Activated CD4-positive, alpha-beta T cell treated with anti-CD3 and anti-CD28 coated beads for 36 hours (primary cell): ENCODE results near the gene RNF5. TPM values are rescaled to one million over a fixed set of nuclear protein-coding genes. Genes with fewer than 3 reads are reported as not detected.
"Not testable (repeated sequence)": the region's sequence is repeated elsewhere in the genome, so short reads cannot be mapped to it uniquely, and the experiment has no call there.

Experiments
- ATAC-seq: fragments of 200-7000 bp; cut with Tn5 transposase; one replicate; pipeline ENCODE4 v1.10.0; 2021; ENCODE audit warnings: mild to moderate bottlenecking, moderate library complexity
- CTCF ChIA-PET: fragments of 350-600 bp; sonication (Branson Sonifier 250); formaldehyde crosslinking; loops from one replicate; lab custom pipeline; 2021; ENCODE audit warnings: antibody characterized with exemption; lab: Charles Lee
- POLR2A ChIA-PET: fragments of 350-600 bp; sonication (Branson Sonifier 250); formaldehyde crosslinking; loops from one replicate; lab custom pipeline; 2021; ENCODE audit warnings: antibody characterized with exemption, inconsistent platforms; lab: Charles Lee
- DNase-seq: peaks from one replicate; pipeline ENCODE4 v3.0.0-alpha.2; 2020
- H3K27ac Mint-ChIP-seq: one replicate; pipeline ENCODE4 v1.8.0; 2021; ENCODE audit warnings: mixed read lengths
- H3K27me3 Mint-ChIP-seq: one replicate; pipeline ENCODE4 v1.8.0; 2021; ENCODE audit warnings: mixed read lengths
- H3K36me3 Mint-ChIP-seq: one replicate; pipeline ENCODE4 v1.8.0; 2021; ENCODE audit warnings: low read depth, mixed read lengths
- H3K4me1 Mint-ChIP-seq: one replicate; pipeline ENCODE4 v1.8.0; 2021; ENCODE audit warnings: mixed read lengths
- H3K4me3 Mint-ChIP-seq: one replicate; pipeline ENCODE4 v1.8.0; 2021; ENCODE audit warnings: mild to moderate bottlenecking, moderate library complexity, mixed read lengths
- H3K9me3 Mint-ChIP-seq: one replicate; pipeline ENCODE4 v1.8.0; 2021; ENCODE audit warnings: low read depth, mixed read lengths
- intact Hi-C, 2 experiments: fragments of 100-400 bp; cut with DNase I in 1 of 2; cut with micrococcal nuclease in 1 of 2; formaldehyde crosslinking; loops; one replicate each; pipeline versions ENCODE4 v1.14.2 to v1.15.1; 2022 to 2024; cut with DNase I, micrococcal nuclease
- total RNA-seq, 2 experiments: library from RNA; stranded (reverse); gene quantifications; one replicate each; pipeline ENCODE4 v1.2.3, GENCODE V29; 2021

Gene RNF5
- total RNA-seq, 2 experiments from 2014 or later: 51.7 to 65.6 TPM

DNA sequence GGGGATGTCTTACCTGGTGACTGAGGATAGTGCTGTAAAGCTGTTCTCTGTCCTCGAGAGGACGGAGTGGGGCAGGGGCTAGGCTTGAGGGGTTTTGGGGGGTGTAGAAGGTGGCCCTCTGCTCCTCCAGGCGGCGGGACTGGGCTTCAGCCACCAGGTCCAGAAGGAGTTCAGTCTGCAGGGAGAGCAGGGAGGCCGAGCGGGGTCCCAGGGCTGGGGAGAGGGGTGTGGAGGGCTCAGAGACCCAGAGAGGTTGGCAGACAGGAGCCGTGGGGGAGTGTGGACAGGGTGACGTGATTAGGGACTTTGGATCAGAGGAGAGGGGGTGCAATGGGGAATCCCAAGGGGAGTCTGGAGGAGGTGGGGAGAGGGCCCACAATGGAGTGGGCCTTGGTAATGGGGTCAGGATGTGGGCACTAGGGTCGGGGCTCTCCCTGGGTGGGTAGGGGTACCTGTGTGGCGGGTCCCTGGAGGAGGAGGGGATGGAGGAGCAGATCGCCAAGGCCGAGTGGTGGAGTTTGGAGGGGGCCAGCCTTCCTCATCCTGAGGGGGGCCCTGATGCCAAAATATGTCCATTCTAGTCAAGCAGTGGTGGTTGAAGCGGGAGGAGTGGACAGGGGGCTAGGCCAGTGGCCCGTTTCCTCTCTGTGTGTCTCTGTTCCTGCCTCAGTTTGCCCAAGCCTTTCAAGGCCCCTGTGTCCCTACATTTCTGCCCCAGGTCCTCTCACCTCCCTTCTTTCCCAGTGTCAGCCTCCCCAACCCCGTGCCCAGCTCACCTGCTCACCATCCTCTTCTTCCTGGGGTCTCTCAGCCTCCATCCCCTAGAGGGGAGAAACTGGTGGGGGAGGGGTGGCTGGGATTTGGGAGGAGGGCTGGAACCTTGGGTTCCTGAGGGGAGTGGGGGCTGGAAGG lies 13.7 kb downstream of the RNF5 start:
- peak; percentile 47 for DNase-seq

DNA sequence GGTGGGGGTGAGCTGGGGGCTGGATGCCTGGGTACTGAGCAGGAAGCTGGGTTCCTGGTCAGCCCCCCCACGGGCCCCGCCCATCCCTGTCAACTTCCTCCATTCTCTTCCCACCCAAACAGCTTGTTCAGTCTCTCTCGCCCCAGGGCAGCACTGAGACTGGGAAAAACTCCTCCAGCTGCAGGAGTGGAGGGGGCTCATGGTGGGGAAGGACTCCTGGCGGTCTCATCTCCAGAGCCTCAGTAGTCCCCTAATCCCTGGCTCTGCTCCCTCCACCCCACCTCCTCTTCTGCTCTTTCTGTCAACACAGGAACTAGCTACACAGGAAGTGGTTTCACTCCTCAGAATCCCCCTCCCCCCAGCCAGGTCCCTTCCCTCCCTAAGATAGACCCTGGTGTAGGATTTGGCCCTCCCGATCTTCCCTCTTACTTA lies 14.4 kb downstream of the RNF5 start, which contains the start of gene GPSM3:
Gene GPSM3, minus strand, starts transcription at position 36 of the 432 bp plus-strand sequence. CDS start 130 bp downstream, outside the sequence.
- POLR2A ChIA-PET: interaction anchor here (2.6 kb wide), 1 partner anchor 10 kb away, joined by 9 read pairs; no protein-coding TSS in a partner anchor
- Mint-ChIP-seq H3K27me3 (no peaks in the 10 kb centered on the region), H3K9me3 (no peaks in the 10 kb centered on the region), H3K4me1 (peaks cover 49% of the 10 kb centered on the region), H3K4me3 (peak within 1 kb of the TSS; percentile 95), H3K27ac (peak within 1 kb of the TSS; percentile 96), H3K36me3 (peaks cover 24% of the 10 kb centered on the region)
- intact Hi-C loops: loop anchor here (10.0 kb wide), 3 partner anchors 218 to 1222 kb away; partner anchors contain the start of genes CUTA (in 1 of the 2), DXO (in 1 of the 2) and PHF1 (in 1 of the 2)
- no peak for ATAC-seq
- DNase-seq: peak; percentile 69
- CTCF ChIA-PET: interaction anchor here (0.6 to 1.6 kb wide), 5 partner anchors 13 to 703 kb away, joined by 3 to 5 read pairs (median 4); partner anchors contain the start of genes FKBPL and PRRT1

More for the DNA sequence above, 13.7 kb downstream of the RNF5 start:
- Mint-ChIP-seq H3K27ac (peak overlapping the region; percentile 96), H3K4me3 (peak overlapping the region; percentile 95), H3K4me1 (peaks cover 54% of the 10 kb centered on the region), H3K27me3 (no peaks in the 10 kb centered on the region), H3K36me3 (peaks cover 31% of the 10 kb centered on the region), H3K9me3 (no peaks in the 10 kb centered on the region)
- intact Hi-C loops: loop anchor here (10.0 kb wide), 3 partner anchors 217 to 1223 kb away; partner anchors contain the start of genes CUTA (in 1 of the 2), DXO (in 1 of the 2) and PHF1 (in 1 of the 2)
- ChIA-PET POLR2A (interaction anchor here (1.0 to 2.6 kb wide), 2 partner anchors 9 to 64 kb away, joined by 4 to 9 read pairs; partner anchors contain the start of gene ATF6B), CTCF (interaction anchor here (0.9 to 1.6 kb wide), 4 partner anchors 13 to 62 kb away, joined by 3 to 5 read pairs (median 4); partner anchors contain the start of genes FKBPL and PRRT1)
- ATAC-seq: no peak

DNA sequence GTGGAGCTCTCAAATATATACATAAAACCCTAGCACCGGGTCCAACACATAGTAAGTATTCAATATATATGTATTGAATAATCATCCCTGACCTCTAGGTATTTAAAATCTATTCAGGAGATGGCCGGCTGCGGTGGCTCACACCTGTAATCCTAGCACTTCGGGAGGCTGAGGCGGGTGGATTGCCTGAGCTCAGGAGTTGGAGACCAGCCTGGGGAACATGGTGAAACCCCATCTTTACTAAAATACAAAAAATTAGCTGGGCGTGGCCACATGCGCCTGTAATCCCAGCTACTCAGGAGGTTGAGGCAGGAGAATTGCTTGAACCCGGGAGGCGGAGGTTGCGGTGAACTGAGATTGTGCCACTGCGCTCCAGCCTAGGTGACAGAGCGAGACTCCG lies 14.9 kb downstream of the RNF5 start:
- Mint-ChIP-seq H3K4me3 (peak overlapping the region; percentile 95), H3K36me3 (peaks cover 20% of the 10 kb centered on the region), H3K27ac (peak overlapping the region; percentile 96), H3K4me1 (peaks cover 44% of the 10 kb centered on the region)
- not testable (repeated sequence) for H3K9me3 Mint-ChIP-seq, ATAC-seq, H3K27me3 Mint-ChIP-seq, DNase-seq
- POLR2A ChIA-PET: interaction anchor here (2.6 kb wide), 1 partner anchor 10 kb away, joined by 9 read pairs; no protein-coding TSS in a partner anchor
- intact Hi-C loops: loop anchor here (10.0 kb wide), 3 partner anchors 218 to 1222 kb away; partner anchors contain the start of genes CUTA (in 1 of the 2), DXO (in 1 of the 2) and PHF1 (in 1 of the 2)
- CTCF ChIA-PET: interaction anchor here (0.6 to 1.6 kb wide), 6 partner anchors 13 to 704 kb away, joined by 3 to 5 read pairs (median 4); partner anchors contain the start of genes FKBPL and PRRT1

DNA sequence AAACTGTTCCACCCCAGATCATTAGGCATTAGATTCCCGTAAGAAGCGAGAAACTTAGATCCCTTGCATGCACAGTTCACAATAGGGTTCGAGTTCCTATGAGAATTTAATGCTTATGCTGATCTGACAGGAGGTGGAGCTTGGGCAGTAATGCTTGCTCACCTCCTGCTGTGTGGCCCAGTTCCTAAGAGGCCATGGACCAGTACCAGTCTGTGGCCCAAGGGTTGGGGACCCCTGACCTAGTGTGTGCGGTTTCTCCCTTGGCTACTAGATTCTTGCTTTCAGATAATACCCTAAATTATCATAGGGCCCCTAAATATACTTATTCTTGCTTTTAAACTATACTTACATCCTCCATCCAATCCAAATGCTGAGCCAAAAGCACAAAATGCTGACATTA lies 16.2 kb downstream of the RNF5 start:
- no peaks in the 10 kb centered on the region for H3K9me3 Mint-ChIP-seq
- peak overlapping the region; percentile 94 for H3K4me3 Mint-ChIP-seq
- H3K27me3 Mint-ChIP-seq: no peaks in the 10 kb centered on the region
- CTCF ChIA-PET: interaction anchor here (0.6 to 1.9 kb wide), 2 partner anchors 45 to 619 kb away, joined by 3 to 6 read pairs; partner anchors contain the start of gene TNF
- peaks cover 32% of the 10 kb centered on the region for H3K4me1 Mint-ChIP-seq
- H3K27ac Mint-ChIP-seq: peak overlapping the region; percentile 90
- intact Hi-C loops: loop anchor here (2.0 to 10.0 kb wide), 5 partner anchors 220 to 1220 kb away; partner anchors contain the start of genes CUTA (in 1 of the 2), DXO (in 1 of the 2), EHMT2 (in 1 of the 2) and HSPA1B (in 1 of the 2)
- H3K36me3 Mint-ChIP-seq: peaks cover 8% of the 10 kb centered on the region
- no peak for DNase-seq
- no peak for ATAC-seq
- POLR2A ChIA-PET: no interaction called here

DNA sequence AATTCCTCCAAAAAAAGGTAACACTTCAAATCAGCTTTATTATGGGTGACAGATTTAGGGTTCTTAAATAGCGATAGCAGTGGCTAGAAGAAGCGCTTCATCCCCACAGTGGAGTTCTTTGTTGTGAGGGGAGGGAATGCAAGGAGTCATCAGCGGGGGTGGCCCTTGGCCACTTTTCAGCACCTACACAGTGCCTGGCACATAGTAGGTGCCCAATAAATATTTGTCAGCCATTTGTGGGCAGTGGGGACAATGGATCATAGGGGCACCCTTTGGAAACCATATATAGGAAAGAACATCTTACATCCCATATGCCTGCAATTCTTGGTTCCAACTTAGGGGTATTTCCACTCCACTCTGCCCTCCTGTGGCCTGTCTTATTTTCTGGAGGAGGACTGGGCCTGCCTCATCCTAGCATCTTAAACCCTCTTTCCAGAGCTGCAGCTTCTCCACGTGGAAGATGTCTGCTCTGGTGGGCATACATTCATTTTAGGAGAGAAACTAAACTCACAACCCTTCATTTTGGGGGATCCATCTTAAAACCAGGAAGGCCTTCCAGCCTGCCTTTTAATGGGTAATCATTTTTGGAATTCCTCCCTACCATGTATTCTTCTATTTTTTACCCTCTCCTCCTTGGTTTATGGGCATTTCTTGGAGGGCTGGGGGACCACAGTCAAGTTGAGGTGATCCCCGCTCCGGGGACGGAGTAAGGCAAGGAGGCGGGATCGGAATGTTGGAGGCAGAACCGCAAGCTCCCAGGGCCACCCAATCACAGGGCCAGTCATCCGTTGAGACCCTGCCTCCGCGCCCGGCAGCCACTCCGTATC lies 16.8 kb downstream of the RNF5 start:
- H3K27me3 Mint-ChIP-seq: no peaks in the 10 kb centered on the region
- intact Hi-C loops: loop anchor here (1.0 to 10.0 kb wide), 21 partner anchors 17 to 1220 kb away; partner anchors contain the start of genes DXO (in 2 of the 2), FKBPL (in 2 of the 2), RNF5 (in 2 of the 2) and BAG6 (in 1 of the 2)
- H3K4me1 Mint-ChIP-seq: peaks cover 32% of the 10 kb centered on the region
- peak; percentile 62 for DNase-seq
- H3K36me3 Mint-ChIP-seq: peaks cover 7% of the 10 kb centered on the region
- H3K27ac Mint-ChIP-seq: peak overlapping the region; percentile 90
- no peak for ATAC-seq
- ChIA-PET POLR2A (interaction anchor here (0.6 to 1.5 kb wide), 11 partner anchors 12 to 1365 kb away, joined by 3 to 8 read pairs (median 5); partner anchors contain the start of genes AGPAT1, ATF6B, DDX39B and GPANK1), CTCF (interaction anchor here (0.6 to 1.9 kb wide), 11 partner anchors 11 to 645 kb away, joined by 3 to 7 read pairs (median 4); partner anchors contain the start of genes AGPAT1, ATF6B and FKBPL)
- no peaks in the 10 kb centered on the region for H3K9me3 Mint-ChIP-seq
- peak overlapping the region; percentile 94 for H3K4me3 Mint-ChIP-seq

DNA sequence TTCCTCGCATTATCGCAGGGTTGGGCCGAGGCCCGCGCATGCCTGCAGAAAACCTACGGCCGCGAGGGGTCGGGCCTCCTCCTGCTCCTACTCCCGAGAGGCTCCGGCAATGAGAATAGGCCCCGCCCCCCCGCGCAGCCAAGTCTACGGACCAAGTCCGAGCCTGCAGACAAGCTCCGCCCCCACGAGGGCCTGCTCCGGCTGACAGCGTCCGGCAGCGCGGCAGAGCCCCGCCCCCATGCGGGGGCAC lies 17.4 kb downstream of the RNF5 start:
- POLR2A ChIA-PET: interaction anchor here (0.6 to 1.5 kb wide), 11 partner anchors 13 to 1366 kb away, joined by 3 to 8 read pairs (median 5); partner anchors contain the start of genes AGPAT1, ATF6B, DDX39B and GPANK1
- Mint-ChIP-seq H3K36me3 (peaks cover 7% of the 10 kb centered on the region), H3K4me3 (peak overlapping the region; percentile 94), H3K4me1 (peaks cover 32% of the 10 kb centered on the region), H3K27me3 (no peaks in the 10 kb centered on the region), H3K27ac (peak overlapping the region; percentile 90), H3K9me3 (no peaks in the 10 kb centered on the region)
- ATAC-seq (peak; percentile 90), DNase-seq (peak; percentile 100)
- intact Hi-C loops: loop anchor here (1.0 to 10.0 kb wide), 21 partner anchors 17 to 1219 kb away; partner anchors contain the start of genes DXO (in 2 of the 2), FKBPL (in 2 of the 2), RNF5 (in 2 of the 2) and BAG6 (in 1 of the 2)
- CTCF ChIA-PET: interaction anchor here (0.6 to 1.9 kb wide), 12 partner anchors 10 to 644 kb away, joined by 3 to 7 read pairs (median 4); partner anchors contain the start of genes AGPAT1, ATF6B and FKBPL

DNA sequence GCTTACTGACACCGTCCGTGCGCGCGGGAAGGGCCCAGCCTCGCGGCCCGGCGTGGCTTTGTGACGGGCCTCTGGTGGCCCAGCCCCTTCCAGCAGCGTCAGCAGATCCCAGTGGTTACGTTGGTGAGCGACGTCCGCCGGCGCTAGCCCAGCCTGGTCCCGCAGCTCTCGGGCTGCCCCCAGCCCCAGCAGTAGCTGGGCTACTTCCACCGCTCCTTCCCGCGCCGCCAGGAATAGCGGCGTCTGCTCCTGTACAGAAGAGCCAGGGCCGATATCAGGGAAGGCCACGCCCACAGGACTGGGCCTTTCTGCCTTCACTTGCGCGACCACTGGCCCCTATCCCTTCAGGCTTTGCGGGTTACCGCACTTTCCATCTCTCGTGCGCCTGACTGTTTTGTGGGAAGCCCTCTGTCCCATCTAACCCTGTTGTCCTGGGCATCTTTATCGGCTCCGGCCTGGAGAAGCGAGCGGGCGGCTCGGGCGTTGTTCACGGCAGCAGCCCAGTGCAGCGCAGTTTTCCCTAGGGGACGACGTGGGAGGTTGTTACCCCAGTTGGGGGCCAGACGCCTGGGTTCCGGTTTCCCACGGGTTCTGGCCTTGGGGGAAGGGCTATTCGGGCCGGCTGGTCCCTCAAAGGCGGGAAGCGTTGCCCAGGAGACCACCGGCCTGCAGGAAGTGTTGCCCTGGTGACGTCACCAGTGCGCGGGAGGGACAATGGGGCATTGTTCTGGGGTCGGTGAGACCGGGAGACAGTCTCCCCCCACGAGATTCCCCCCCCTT lies 17.9 kb downstream of the RNF5 start:
- peaks cover 32% of the 10 kb centered on the region for H3K4me1 Mint-ChIP-seq
- CTCF ChIA-PET: interaction anchor here (0.6 to 1.9 kb wide), 11 partner anchors 10 to 644 kb away, joined by 3 to 7 read pairs (median 4); partner anchors contain the start of genes AGPAT1, ATF6B and FKBPL
- intact Hi-C loops: loop anchor here (1.0 to 10.0 kb wide), 23 partner anchors 18 to 1219 kb away; partner anchors contain the start of genes DXO (in 2 of the 2), FKBPL (in 2 of the 2), PPT2 (in 2 of the 2) and RNF5 (in 2 of the 2)
- H3K9me3 Mint-ChIP-seq: no peaks in the 10 kb centered on the region
- ATAC-seq: no peak
- H3K27ac Mint-ChIP-seq: peak overlapping the region; percentile 98
- H3K27me3 Mint-ChIP-seq: no peaks in the 10 kb centered on the region
- peak; percentile 82 for DNase-seq
- POLR2A ChIA-PET: interaction anchor here (0.9 to 1.5 kb wide), 9 partner anchors 13 to 1052 kb away, joined by 3 to 8 read pairs (median 5); partner anchors contain the start of genes AGPAT1, ATF6B, DDX39B and GPANK1
- H3K4me3 Mint-ChIP-seq: peak overlapping the region; percentile 94
- peaks cover 5% of the 10 kb centered on the region for H3K36me3 Mint-ChIP-seq

DNA sequence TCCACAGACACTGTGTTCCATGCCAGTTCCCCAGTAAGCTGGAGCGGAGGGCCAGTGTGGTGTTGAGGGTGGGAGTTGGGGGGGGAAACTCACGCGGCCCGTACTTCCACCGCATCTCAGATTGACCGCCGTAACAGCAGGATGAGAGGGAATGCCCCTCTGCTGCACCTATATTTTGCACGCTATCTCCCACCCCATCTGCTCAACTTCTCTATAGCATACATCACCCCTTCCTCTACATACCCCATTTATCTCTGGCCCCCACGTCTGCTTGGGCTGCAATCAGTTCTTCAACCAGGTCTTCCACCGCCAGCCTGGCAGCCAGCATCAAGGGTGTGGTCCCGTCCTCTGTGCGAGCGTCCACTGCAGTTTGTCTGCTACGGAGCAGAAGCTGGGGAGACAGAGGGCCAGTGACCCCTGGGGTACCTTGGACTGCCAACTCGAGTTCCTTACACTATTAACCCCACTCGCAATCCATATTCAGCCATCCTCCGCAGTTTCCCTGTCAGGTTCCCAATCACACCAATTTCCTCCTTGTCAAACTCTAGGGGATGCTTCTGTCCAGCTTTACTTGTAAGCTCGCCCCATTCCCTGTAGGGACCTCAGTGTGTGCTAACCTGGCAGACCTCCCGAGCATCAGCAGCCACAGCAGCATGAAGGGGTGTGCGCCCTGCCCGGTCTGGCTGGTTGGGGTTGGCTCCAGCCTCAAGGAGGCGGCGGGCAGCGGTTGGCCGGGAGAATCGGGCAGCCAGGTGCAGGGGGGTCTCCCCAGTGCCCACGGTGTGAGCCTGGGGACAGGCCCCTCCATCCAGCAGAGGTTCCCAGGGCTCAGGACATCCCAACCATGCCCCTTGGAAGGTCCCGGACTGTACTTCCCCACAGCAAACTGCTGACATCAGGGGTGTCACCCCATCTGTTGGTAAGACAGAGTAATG lies 18.7 kb downstream of the RNF5 start:
- ATAC-seq (no peak), DNase-seq (peak; percentile 17)
- Mint-ChIP-seq H3K4me1 (peaks cover 30% of the 10 kb centered on the region), H3K27me3 (no peaks in the 10 kb centered on the region), H3K4me3 (peak overlapping the region; percentile 94), H3K36me3 (no peaks in the 10 kb centered on the region), H3K27ac (peak overlapping the region; percentile 98), H3K9me3 (no peaks in the 10 kb centered on the region)
- ChIA-PET POLR2A (interaction anchor here (0.5 kb wide), 2 partner anchors 13 to 407 kb away, joined by 3 read pairs; no protein-coding TSS in a partner anchor), CTCF (no interaction called here)
- intact Hi-C loops: loop anchor here (1.0 to 10.0 kb wide), 11 partner anchors 43 to 1218 kb away; partner anchors contain the start of genes BAG6 (in 1 of the 2), CLIC1 (in 1 of the 2), CUTA (in 1 of the 2) and DDX39B (in 1 of the 2)
